ENCODE measurements around the gene RAB7A.

The RAB7A gene

DNA sequence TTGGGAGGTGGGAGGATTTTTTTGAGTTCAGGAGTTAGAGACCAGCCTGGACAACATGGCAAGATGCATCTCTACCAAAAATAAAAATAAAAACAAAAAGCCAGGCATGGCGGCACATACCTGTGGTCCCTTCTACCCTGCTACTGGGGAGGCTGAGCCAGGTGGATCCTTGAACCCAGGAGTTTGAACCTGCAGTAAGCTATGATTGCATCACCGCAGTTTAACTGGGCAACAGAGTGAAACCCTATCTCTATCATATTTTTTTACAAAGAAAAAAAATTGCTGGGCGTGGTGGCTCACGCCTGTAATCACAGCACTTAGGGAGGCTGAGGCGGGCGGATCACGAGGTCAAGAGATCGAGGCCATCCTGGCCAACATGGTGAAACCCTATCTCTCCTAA is 39.5 kb upstream of the RAB7A start:
- no peak for TF ChIP-seq CTCF (IDR thresholded peaks at IDR 0.05; ENCODE audit: low read depth, low read length)
- DNase-seq (ENCODE audit: extremely low read depth, low read depth) = no peak

DNA sequence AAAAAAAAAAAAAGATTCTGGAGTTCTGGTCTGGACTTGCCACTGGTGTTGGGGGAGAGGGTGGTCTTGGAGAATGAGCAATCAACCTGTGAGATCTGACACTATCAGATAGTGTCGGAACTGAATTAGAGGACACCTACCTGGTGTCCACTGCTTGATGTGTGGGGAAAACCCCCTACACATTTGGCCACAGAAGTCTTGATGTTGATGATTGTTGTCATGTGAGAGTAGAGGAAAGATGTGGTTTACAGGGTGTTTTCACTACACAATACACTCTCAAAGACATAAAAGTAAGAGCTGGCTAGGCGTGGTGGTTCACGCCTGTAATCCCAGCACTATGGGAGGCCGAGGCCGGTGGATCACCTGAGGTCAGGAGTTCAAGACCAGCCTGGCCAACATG is 36.9 kb upstream of the RAB7A start:
- no peak for DNase-seq (ENCODE audit: extremely low read depth, low read depth)

GRCh38 chr3:128693696-128694095 is 32.3 kb upstream of the RAB7A start:
- no peak for TF ChIP-seq CTCF (IDR thresholded peaks at IDR 0.05; ENCODE audit: low read depth, low read length)
- no peak for DNase-seq (ENCODE audit: extremely low read depth, low read depth)

More for the DNA sequence above, 36.9 kb upstream of the RAB7A start:
- TF ChIP-seq CTCF (IDR thresholded peaks at IDR 0.05; ENCODE audit: low read depth, low read length) = no peak

GRCh38 chr3:128697341-128697740 is 28.6 kb upstream of the RAB7A start:
- no peak for DNase-seq (ENCODE audit: extremely low read depth, low read depth)
- TF ChIP-seq CTCF (IDR thresholded peaks at IDR 0.05; ENCODE audit: low read depth, low read length) = no peak

DNA sequence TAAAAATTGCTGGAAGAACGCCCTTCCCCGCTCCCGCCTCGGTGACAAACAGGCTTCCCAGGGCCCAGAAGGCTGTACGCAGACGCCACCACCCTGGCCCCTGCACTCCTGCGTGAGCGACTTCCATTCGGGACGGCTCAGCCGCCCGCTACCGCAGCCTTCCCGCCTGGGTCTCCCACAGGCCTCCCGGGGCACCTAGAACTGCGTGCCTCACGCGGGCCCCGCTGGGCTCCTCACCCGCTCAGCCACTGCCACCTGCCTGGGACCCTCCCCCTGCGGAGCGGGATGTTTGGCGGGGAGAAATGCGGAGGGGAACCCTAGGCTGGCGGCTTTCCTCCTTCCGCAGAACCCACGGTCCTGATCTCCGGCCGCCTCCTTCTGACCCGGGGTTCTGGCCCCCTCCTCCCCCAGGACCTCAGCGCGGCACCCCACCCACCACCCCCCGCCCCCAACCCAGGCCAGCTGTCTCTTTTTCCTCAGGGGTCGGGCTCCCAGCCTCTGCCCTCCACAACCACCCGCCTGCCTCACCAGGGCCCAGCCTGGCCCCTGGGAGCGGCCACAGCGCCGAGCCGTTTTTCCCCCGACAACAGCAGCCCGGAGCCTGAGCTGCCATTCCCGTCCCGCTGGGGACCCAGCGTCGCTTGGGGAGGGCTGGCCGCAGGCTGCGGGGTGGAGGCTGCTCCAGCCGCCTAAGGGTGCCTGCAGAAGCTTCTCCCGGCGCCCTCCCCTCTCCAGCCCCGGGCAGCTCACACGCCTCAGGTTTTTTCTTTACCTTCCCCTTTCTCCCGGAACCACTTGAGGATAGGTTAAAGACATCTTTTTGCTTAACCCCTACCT is 27.6 kb upstream of the RAB7A start:
- DNase-seq (ENCODE audit: extremely low read depth, low read depth) = no peak

GRCh38 chr3:128701342-128702212 is 24.4 kb upstream of the RAB7A start:
- no peak for TF ChIP-seq CTCF (IDR thresholded peaks at IDR 0.05; ENCODE audit: low read depth, low read length)
- DNase-seq (ENCODE audit: extremely low read depth, low read depth) = no peak

More for the DNA sequence above, 27.6 kb upstream of the RAB7A start:
- TF ChIP-seq CTCF (IDR thresholded peaks at IDR 0.05; ENCODE audit: low read depth, low read length) = no peak

- no peak for TF ChIP-seq CTCF (IDR thresholded peaks at IDR 0.05; ENCODE audit: low read depth, low read length)
- no peak for DNase-seq (ENCODE audit: extremely low read depth, low read depth)
These were observed 23.6 kb upstream of the RAB7A start for GRCh38 chr3:128702391-128702790.

All from AG09319 (cell line).